ENCODE results near the gene DNAH10. TPM values are rescaled to one million over a fixed set of nuclear protein-coding genes. Genes with fewer than 3 reads are reported as not detected.

The DNAH10 gene
- total and polyA plus RNA-seq, 2 of the 13 experiments (the other 11 are each of a cell fraction or from before 2014, with no cell fraction given): 0.01 to 0.02 TPM

DNA sequence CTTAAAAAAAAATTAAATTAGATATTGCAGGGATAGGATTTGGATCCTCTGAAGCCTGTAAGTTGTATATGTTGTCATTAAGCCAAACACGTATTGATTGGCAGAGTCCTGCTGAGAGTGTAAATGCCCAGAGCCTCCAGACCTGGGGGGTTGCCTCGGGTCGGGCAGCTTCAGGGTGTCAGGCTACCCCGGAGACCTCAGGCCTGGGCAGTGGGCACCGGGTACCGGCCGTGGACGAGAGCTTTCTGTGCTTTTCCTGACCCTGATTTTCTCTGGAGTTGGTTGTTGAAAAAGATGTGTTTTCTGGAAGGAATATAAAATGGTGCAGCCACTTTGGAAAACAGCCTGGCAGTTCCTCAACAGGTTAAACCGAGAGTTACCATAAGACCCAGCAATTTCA lies 96.1 kb downstream of the DNAH10 start:
- Histone ChIP-seq H3K4me2 (ENCODE audit: low read depth, low read length) (no peak overlapping the region), H3K27ac (ENCODE audit: extremely low read length, insufficient read depth, low read length) (no peak overlapping the region)
- BruUV-seq (replicated peaks): no TSS peak

DNA sequence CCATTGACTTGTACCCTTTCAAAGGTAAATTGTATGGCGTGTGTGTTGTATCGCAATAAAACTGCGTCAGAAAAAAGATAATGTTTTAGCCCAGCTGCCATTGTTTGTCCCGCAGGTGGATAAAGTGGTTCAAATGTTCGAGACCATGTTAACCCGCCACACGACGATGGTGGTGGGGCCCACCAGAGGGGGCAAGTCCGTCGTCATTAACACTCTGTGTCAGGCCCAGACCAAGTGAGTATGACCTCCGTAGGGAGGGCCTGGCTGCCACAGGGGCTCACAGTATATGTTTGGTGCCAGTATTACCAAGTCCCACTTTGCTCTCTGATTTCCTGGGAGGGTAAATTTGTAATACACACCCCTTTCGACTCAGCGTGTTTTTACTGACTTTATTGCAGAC lies 96.9 kb downstream of the DNAH10 start:
- no peaks in the 10 kb centered on the region for H3K4me1 ChIP-seq (ENCODE audit: insufficient read depth, low read length)
- H3K27ac ChIP-seq (ENCODE audit: extremely low read length, insufficient read depth, low read length): no peak overlapping the region
- no peak for FAIRE-seq
- H3K4me3 ChIP-seq (replicated peaks in 1 of 3; ENCODE audit: insufficient read depth in 1 of 3, low read depth in 2 of 3, low read length in 3 of 3): no peak overlapping the region
- no peaks in the 10 kb centered on the region for H4K20me1 ChIP-seq (ENCODE audit: insufficient read depth, low read length)
- intact Hi-C loops (cut with micrococcal nuclease; ENCODE audit: unreplicated experiment) (no loop called here), in situ Hi-C loops (cut with HindIII; ENCODE audit: extremely low pct_ligation_motif_present, low pct_unique_long_range_greater_than_20kb) (no loop called here)
- 57% methylated on average over 13 of the region's 13 CpGs for WGBS (ENCODE audit: low lambda C conversion rate)
- BruUV-seq (replicated peaks): no TSS peak
- H2AFZ ChIP-seq (ENCODE audit: low read length): no peak overlapping the region
- ChIA-PET CTCF (ENCODE audit: low intra/inter-chr PET ratio, low total read pairs) (no interaction called here), POLR2A (no interaction called here)
- no peaks in the 10 kb centered on the region for H3K9me3 ChIP-seq (ENCODE audit: low read length)
- no peak overlapping the region for H3K4me2 ChIP-seq (ENCODE audit: low read depth, low read length)
- peaks cover 1 to 12% of the 10 kb centered on the region in 2 experiments; a peak in 3 of 5 replicates for H3K27me3 ChIP-seq (ENCODE audit: control insufficient read depth in 1 of 2, insufficient read depth in 2 of 2, low read length in 2 of 2)
- peak; percentile 56; the same call in 2 of the 3 replicates for ATAC-seq
- DNase-seq (ENCODE audit: low spot score): no peak
- no peak for TF ChIP-seq ATAD3A (CRISPR knock-in tag; IDR thresholded peaks at IDR 0.05)
- peak; percentile 30; the same call in 1 of the 2 replicates for TF ChIP-seq STAG1 (CRISPR knock-in tag; IDR thresholded peaks at IDR 0.05)
- TF ChIP-seq, protein P1, sequence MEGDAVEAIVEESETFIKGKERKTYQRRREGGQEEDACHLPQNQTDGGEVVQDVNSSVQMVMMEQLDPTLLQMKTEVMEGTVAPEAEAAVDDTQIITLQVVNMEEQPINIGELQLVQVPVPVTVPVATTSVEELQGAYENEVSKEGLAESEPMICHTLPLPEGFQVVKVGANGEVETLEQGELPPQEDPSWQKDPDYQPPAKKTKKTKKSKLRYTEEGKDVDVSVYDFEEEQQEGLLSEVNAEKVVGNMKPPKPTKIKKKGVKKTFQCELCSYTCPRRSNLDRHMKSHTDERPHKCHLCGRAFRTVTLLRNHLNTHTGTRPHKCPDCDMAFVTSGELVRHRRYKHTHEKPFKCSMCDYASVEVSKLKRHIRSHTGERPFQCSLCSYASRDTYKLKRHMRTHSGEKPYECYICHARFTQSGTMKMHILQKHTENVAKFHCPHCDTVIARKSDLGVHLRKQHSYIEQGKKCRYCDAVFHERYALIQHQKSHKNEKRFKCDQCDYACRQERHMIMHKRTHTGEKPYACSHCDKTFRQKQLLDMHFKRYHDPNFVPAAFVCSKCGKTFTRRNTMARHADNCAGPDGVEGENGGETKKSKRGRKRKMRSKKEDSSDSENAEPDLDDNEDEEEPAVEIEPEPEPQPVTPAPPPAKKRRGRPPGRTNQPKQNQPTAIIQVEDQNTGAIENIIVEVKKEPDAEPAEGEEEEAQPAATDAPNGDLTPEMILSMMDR (CRISPR knock-in tag; IDR thresholded peaks at IDR 0.05): peak; percentile 31
- TF ChIP-seq NCOA5 (CRISPR knock-in tag; IDR thresholded peaks at IDR 0.05): no peak
- no peak overlapping the region for H3K9ac ChIP-seq (ENCODE audit: insufficient read depth, low read depth, low read length)
- H3K79me2 ChIP-seq (ENCODE audit: insufficient read depth, low read length): no peaks in the 10 kb centered on the region
- no peaks in the 10 kb centered on the region for H3K36me3 ChIP-seq (replicated peaks in 1 of 2; ENCODE audit: control insufficient read depth in 1 of 2, insufficient read depth in 2 of 2, low read length in 2 of 2)

More for the DNA sequence above, 96.1 kb downstream of the DNAH10 start:
- POLR2A ChIA-PET: no interaction called here
- H4K20me1 ChIP-seq (ENCODE audit: insufficient read depth, low read length): no peaks in the 10 kb centered on the region
- intact Hi-C loops (cut with micrococcal nuclease; ENCODE audit: unreplicated experiment) (no loop called here), in situ Hi-C loops (cut with HindIII; ENCODE audit: extremely low pct_ligation_motif_present, low pct_unique_long_range_greater_than_20kb) (no loop called here)
- H3K4me1 ChIP-seq (ENCODE audit: insufficient read depth, low read length): no peaks in the 10 kb centered on the region
- no peak for FAIRE-seq
- H3K9me3 ChIP-seq (ENCODE audit: low read length): no peaks in the 10 kb centered on the region
- no peak overlapping the region for H3K9ac ChIP-seq (ENCODE audit: insufficient read depth, low read depth, low read length)
- DNase-seq (ENCODE audit: low spot score): no peak
- no peak for ATAC-seq
- H3K79me2 ChIP-seq (ENCODE audit: insufficient read depth, low read length): no peaks in the 10 kb centered on the region
- CTCF ChIA-PET (ENCODE audit: low intra/inter-chr PET ratio, low total read pairs): no interaction called here
- H3K36me3 ChIP-seq (replicated peaks in 1 of 2; ENCODE audit: control insufficient read depth in 1 of 2, insufficient read depth in 2 of 2, low read length in 2 of 2): no peaks in the 10 kb centered on the region
- no peak overlapping the region for H2AFZ ChIP-seq (ENCODE audit: low read length)
- no peak overlapping the region for H3K4me3 ChIP-seq (replicated peaks in 1 of 3; ENCODE audit: insufficient read depth in 1 of 3, low read depth in 2 of 3, low read length in 3 of 3)
- peaks cover 1 to 11% of the 10 kb centered on the region in 2 experiments; a peak in 4 of 5 replicates for H3K27me3 ChIP-seq (ENCODE audit: control insufficient read depth in 1 of 2, insufficient read depth in 2 of 2, low read length in 2 of 2)
- TF ChIP-seq JDP2 (CRISPR knock-in tag; IDR thresholded peaks at IDR 0.05; ENCODE audit: borderline replicate concordance) (no peak), MED1 (CRISPR knock-in tag; IDR thresholded peaks at IDR 0.05) (no peak), ZBTB20 (CRISPR knock-in tag; IDR thresholded peaks at IDR 0.05; ENCODE audit: borderline replicate concordance, low read depth) (no peak), MEF2D (CRISPR knock-in tag; IDR thresholded peaks at IDR 0.05) (no peak)
- TF ChIP-seq, protein P2, sequence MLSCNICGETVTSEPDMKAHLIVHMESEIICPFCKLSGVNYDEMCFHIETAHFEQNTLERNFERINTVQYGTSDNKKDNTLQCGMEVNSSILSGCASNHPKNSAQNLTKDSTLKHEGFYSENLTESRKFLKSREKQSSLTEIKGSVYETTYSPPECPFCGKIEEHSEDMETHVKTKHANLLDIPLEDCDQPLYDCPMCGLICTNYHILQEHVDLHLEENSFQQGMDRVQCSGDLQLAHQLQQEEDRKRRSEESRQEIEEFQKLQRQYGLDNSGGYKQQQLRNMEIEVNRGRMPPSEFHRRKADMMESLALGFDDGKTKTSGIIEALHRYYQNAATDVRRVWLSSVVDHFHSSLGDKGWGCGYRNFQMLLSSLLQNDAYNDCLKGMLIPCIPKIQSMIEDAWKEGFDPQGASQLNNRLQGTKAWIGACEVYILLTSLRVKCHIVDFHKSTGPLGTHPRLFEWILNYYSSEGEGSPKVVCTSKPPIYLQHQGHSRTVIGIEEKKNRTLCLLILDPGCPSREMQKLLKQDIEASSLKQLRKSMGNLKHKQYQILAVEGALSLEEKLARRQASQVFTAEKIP (CRISPR knock-in tag; IDR thresholded peaks at IDR 0.05; ENCODE audit: borderline replicate concordance): no peak
- 6% methylated on average over 2 of the region's 9 CpGs for WGBS (ENCODE audit: low lambda C conversion rate)
